Mesendoderm (in vitro differentiated cells): ENCODE results near the gene MYCN.

Experiments
- DNase-seq: peaks from one replicate; pipeline ENCODE4 v3.0.0; 2013
- H2AK5ac ChIP-seq: 2 replicates; pipeline ENCODE4 v1.6.1; 2013; ENCODE audit warnings: low read length, inconsistent platforms
- H2BK120ac ChIP-seq: 2 replicates; pipeline ENCODE4 v1.6.1; 2013; ENCODE audit warnings: low read depth, mild to moderate bottlenecking, low read length, moderate library complexity, mixed read lengths
- H2BK15ac ChIP-seq: replicated peaks from 2 replicates; pipeline ENCODE4 v1.6.1; 2013; ENCODE audit warnings: low read depth, mild to moderate bottlenecking, moderate library complexity
- H2BK5ac ChIP-seq: 2 replicates; pipeline ENCODE4 v1.6.1; 2013; ENCODE audit warnings: low read length, inconsistent platforms
- H3K18ac ChIP-seq: 2 replicates; pipeline ENCODE4 v1.6.1; 2013; ENCODE audit warnings: mild to moderate bottlenecking, low read length, mixed read lengths
- H3K23ac ChIP-seq: one replicate; pipeline ENCODE4 v1.6.1; 2013; ENCODE audit warnings: low read length
- H3K27ac ChIP-seq: 2 replicates; pipeline ENCODE4 v1.5.1; 2013; ENCODE audit warnings: low read depth, mild to moderate bottlenecking, inconsistent platforms, low read length, moderate library complexity
- H3K27me3 ChIP-seq: 2 replicates; pipeline ENCODE4 v1.6.1; 2013; ENCODE audit warnings: low read length, control low read depth, mild to moderate bottlenecking, inconsistent platforms; ENCODE audit not compliant: insufficient read depth, poor library complexity
- H3K36me3 ChIP-seq: 2 replicates; pipeline ENCODE4 v1.6.1; 2013; ENCODE audit warnings: low read length, inconsistent platforms; ENCODE audit not compliant: control insufficient read depth, insufficient read depth
- H3K4ac ChIP-seq: one replicate; pipeline ENCODE4 v1.6.1; 2013; ENCODE audit warnings: low read depth, mild to moderate bottlenecking, low read length, moderate library complexity
- H3K4me1 ChIP-seq: 2 replicates; pipeline ENCODE4 v1.6.1; 2013; ENCODE audit warnings: low read depth, low read length, inconsistent platforms; ENCODE audit not compliant: control insufficient read depth
- H3K4me2 ChIP-seq: 2 replicates; pipeline ENCODE4 v1.6.1; 2013; ENCODE audit warnings: low read length
- H3K4me3 ChIP-seq: 2 replicates; pipeline ENCODE4 v1.5.1; 2013; ENCODE audit warnings: mild to moderate bottlenecking, low read length
- H3K56ac ChIP-seq: one replicate; pipeline ENCODE4 v1.6.1; 2013; ENCODE audit warnings: low read length
- H3K79me1 ChIP-seq: 2 replicates; pipeline ENCODE4 v1.6.1; 2013; ENCODE audit warnings: low read length, inconsistent platforms
- H3K79me2 ChIP-seq: 2 replicates; pipeline ENCODE4 v1.6.1; 2013; ENCODE audit warnings: mild to moderate bottlenecking, low read length; ENCODE audit not compliant: control insufficient read depth, insufficient read depth
- H3K9ac ChIP-seq: 2 replicates; pipeline ENCODE4 v1.6.1; 2013; ENCODE audit warnings: low read length, inconsistent platforms
- H4K5ac ChIP-seq: one replicate; pipeline ENCODE4 v1.6.1; 2013; ENCODE audit warnings: low read length
- H4K8ac ChIP-seq: one replicate; pipeline ENCODE4 v1.6.1; 2013; ENCODE audit warnings: low read depth, mild to moderate bottlenecking, control low read depth, low read length, moderate library complexity
- WGBS: extraction: QIAGEN DNeasy Blood & Tissue Kit; methylation state at CpG from one replicate; pipeline ENCODE4 v1.1.7; 2013; ENCODE audit warnings: low lambda C conversion rate, missing lambda C conversion rate; ENCODE audit not compliant: insufficient coverage; ENCODE audit errors: extremely low coverage; 5-methylcytosine and 5-hydroxymethylcytosine counted together

Gene MYCN

DNA sequence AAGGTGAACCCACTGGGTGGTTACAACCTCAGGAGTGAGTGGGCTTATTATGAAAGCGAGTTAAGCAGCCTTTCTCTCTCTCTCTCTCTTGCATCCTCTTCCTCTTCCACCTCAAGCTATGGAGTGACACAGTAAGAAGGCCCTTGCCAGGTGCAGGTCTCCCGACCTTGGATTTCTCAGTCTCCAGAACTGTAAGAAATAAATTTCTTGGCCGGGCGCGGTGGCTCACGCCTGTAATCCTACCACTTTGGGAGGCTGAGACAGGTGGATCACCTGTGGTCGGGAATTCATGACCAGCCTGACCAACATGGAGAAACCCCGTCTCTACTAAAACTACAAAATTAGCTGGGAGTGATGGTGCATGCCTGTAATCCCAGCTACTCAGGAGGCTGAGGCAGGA lies 14.4 kb downstream of the MYCN start:
- H2BK5ac ChIP-seq, result no peak overlapping the region
- H3K56ac ChIP-seq, result no peak overlapping the region
- H3K23ac ChIP-seq, result no peak overlapping the region
- no peaks in the 10 kb centered on the region for H3K36me3 ChIP-seq
- no CpG with 5 or more reads among the region's 8 CpGs for WGBS
- no peak overlapping the region for H4K8ac ChIP-seq
- H3K9ac ChIP-seq, result no peak overlapping the region
- H3K79me2 ChIP-seq, result no peaks in the 10 kb centered on the region
- H2AK5ac ChIP-seq, result no peak overlapping the region
- peaks cover 2% of the 10 kb centered on the region for H3K4me1 ChIP-seq
- H2BK15ac ChIP-seq, result no peak overlapping the region
- H3K79me1 ChIP-seq, result no peaks in the 10 kb centered on the region
- H3K27ac ChIP-seq, result no peak overlapping the region
- H3K4me3 ChIP-seq, result no peak overlapping the region
- H3K27me3 ChIP-seq, result no peaks in the 10 kb centered on the region
- H3K18ac ChIP-seq, result no peak overlapping the region
- no peak for DNase-seq
- H4K5ac ChIP-seq, result no peak overlapping the region
- no peak overlapping the region for H3K4ac ChIP-seq
- H3K4me2 ChIP-seq, result no peak overlapping the region
- H2BK120ac ChIP-seq, result no peak overlapping the region

DNA sequence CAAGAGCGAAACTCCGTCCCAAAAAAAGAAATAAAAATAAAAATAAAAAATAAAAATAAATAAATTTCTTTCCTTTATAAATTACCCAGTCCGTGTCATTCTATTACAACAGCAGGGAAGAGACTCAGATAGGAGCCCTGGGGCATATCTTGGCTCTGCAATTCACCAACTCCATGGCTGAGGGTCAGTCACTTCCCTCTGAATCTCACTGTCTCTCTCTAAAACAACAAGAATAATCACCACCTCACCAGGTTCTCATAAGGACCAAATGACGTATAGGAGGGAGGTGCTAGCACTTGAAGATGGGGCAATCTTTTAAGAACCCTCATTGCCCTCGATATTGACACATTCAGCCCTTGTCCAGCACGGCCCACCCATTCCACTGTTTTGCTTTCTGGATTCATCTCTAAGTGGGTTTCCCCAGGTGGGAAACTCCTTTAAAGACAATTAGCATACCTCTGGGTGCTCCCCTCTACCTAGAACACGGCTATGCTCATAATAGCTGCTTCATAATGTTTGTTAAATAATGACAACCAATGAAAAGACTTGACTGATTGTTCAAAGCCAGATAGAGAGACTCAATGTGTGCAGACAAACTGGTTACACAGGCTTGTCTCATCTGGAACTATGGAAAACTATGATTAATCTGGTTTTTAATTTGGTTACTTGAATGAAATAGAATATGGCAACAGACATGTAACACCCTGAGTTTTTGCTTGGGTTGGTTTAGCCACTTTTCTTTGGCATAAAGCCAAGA lies 15.1 kb downstream of the MYCN start:
- Histone ChIP-seq H3K79me2 (no peaks in the 10 kb centered on the region), H3K4me3 (no peak overlapping the region), H2BK15ac (no peak overlapping the region), H4K8ac (no peak overlapping the region), H4K5ac (no peak overlapping the region), H3K27me3 (no peaks in the 10 kb centered on the region), H3K18ac (no peak overlapping the region), H3K36me3 (no peaks in the 10 kb centered on the region), H2BK5ac (no peak overlapping the region), H2BK120ac (no peak overlapping the region), H3K79me1 (no peaks in the 10 kb centered on the region), H3K56ac (no peak overlapping the region), H3K4ac (no peak overlapping the region), H3K9ac (no peak overlapping the region), H3K4me1 (peaks cover 2% of the 10 kb centered on the region), H3K23ac (no peak overlapping the region), H3K4me2 (no peak overlapping the region), H3K27ac (no peak overlapping the region), H2AK5ac (no peak overlapping the region)
- DNase-seq, result no peak
- no CpG with 5 or more reads among the region's 7 CpGs for WGBS

DNA sequence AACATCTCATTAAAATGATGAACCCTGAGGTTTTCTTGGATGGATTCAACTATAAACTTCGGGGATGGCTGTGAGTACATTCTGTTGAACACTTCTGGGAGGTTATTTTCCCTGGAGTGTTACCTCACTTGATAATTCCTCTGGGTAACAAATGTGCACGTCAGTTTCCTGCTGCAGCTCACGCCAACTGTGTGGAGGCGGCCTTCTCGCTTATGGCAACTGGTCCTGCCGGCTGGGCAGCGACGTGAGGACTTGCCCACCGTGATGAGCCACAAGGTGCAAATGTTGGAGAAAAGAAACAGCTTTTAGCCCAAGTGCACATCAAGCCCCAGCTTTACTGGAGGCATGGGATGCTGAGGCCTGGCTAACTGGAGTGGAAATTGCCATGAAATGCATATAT lies 15.9 kb downstream of the MYCN start:
- no peak overlapping the region for H3K23ac ChIP-seq
- no peak overlapping the region for H3K27ac ChIP-seq
- no peak for DNase-seq
- H2AK5ac ChIP-seq, result no peak overlapping the region
- H4K8ac ChIP-seq, result no peak overlapping the region
- H3K27me3 ChIP-seq, result no peaks in the 10 kb centered on the region
- no peak overlapping the region for H3K56ac ChIP-seq
- no peak overlapping the region for H3K4ac ChIP-seq
- H2BK15ac ChIP-seq, result no peak overlapping the region
- no peak overlapping the region for H2BK120ac ChIP-seq
- no peaks in the 10 kb centered on the region for H3K79me2 ChIP-seq
- H3K36me3 ChIP-seq, result no peaks in the 10 kb centered on the region
- H3K79me1 ChIP-seq, result no peaks in the 10 kb centered on the region
- H3K18ac ChIP-seq, result no peak overlapping the region
- H2BK5ac ChIP-seq, result no peak overlapping the region
- no peak overlapping the region for H3K4me2 ChIP-seq
- no CpG with 5 or more reads among the region's 9 CpGs for WGBS
- H4K5ac ChIP-seq, result no peak overlapping the region
- H3K4me3 ChIP-seq, result no peak overlapping the region
- H3K9ac ChIP-seq, result no peak overlapping the region
- H3K4me1 ChIP-seq, result peaks cover 2% of the 10 kb centered on the region

DNA sequence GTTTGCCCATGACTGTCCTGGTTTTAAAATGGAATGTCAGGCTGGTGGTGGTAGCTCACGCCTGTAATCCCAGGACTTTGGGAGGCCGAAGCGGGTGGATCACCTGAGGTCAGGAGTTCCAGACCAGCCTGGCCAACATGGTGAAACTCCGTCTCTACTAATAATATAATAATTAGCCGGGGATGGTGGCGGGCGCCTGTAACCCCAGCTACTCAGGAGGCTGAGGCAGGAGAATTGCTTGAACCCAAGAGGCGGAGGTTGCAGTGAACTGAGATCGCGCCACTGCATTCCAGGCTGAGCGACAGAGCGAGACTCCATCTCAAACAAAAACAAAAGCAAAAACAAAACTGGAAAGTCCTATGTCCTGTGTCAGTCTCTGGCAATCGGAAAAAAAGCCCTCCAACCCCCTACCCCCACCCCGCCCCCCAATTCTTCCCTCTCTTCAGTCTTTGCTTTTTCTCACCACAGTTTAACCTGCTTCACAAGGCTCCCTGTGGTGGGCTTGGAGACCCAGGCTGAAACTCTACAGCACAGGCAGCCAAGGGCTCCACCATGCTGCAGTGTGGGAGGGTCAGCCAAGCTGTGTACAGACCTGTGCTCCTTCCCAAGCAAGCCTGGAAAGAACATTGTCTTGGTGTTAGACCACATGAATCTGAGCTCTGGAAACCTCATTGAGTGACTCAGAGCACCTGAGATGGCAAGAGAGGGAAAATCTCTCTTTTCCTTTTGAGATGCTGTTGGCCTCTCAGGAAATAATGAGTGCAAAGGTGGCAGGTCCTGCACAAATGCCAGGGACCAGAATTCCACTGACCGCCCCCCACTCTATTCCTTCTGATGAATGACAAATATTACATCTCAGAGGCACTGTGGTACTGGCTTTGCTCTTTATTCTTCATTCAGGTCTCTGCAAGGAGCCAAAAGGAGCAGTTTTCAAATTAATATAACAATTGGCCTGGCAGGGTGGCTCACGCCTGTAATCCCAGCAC lies 16.7 kb downstream of the MYCN start:
- WGBS, result no CpG with 5 or more reads among the region's 16 CpGs

DNA sequence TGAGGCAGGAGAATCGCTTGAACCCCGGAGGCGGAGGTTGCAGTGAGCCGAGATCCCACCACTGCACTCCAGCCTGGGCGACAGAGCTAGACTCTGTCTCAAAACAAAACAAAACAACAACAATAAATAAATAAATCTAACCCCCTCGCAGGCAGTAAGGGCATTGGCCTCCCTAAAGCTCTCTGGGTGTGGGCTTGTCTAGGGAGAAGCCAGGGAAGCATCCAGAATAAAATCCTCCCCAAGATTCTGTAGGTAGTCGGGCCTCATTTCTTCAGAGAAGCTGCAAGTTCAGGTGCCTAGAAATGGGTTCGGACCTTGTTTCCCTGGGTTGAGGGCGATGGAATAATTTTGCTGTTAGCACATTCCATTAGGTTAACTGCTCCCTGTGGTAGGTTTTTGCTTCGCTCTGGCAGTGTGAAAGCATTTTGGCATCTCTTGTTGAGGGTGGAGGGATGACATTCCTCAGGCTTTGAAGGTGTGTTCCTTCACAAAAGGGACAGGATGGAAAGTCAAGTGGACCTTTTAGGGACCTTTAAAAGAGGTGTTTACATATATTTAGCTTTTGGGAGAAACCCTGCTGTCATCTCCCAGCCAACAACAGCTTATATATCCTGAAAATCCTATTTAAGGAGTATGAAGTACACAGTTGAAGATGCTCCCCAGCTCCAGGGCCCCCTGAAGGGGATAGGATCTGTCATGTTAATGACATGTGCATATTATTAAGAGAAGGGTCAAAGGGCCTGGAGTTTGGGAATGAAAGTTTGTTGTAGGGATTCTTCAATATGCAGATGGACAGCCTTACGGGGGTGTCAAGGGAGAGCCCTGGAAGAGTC lies 17.7 kb downstream of the MYCN start:
- Histone ChIP-seq H3K27ac (peak overlapping the region; percentile 3), H3K56ac (no peak overlapping the region)
- WGBS, result no CpG with 5 or more reads among the region's 11 CpGs

More for the DNA sequence above, 16.7 kb downstream of the MYCN start:
- Histone ChIP-seq H3K4ac (no peak overlapping the region), H3K4me2 (no peak overlapping the region), H3K18ac (peak overlapping the region; percentile 11), H3K4me1 (peaks cover 2% of the 10 kb centered on the region), H3K36me3 (no peaks in the 10 kb centered on the region), H3K27me3 (no peaks in the 10 kb centered on the region), H3K9ac (no peak overlapping the region), H3K4me3 (no peak overlapping the region), H2BK5ac (no peak overlapping the region), H2AK5ac (no peak overlapping the region), H3K79me2 (no peaks in the 10 kb centered on the region), H3K23ac (no peak overlapping the region), H4K5ac (no peak overlapping the region), H3K79me1 (no peaks in the 10 kb centered on the region), H2BK15ac (no peak overlapping the region), H4K8ac (no peak overlapping the region), H3K27ac (no peak overlapping the region), H3K56ac (no peak overlapping the region), H2BK120ac (peak overlapping the region; percentile 10)
- no peak for DNase-seq

More for the DNA sequence above, 17.7 kb downstream of the MYCN start:
- H3K4ac ChIP-seq, result no peak overlapping the region
- no peak overlapping the region for H3K4me3 ChIP-seq
- H4K5ac ChIP-seq, result no peak overlapping the region
- H4K8ac ChIP-seq, result no peak overlapping the region
- no peak overlapping the region for H3K9ac ChIP-seq
- H3K27me3 ChIP-seq, result no peaks in the 10 kb centered on the region
- no peak overlapping the region for H2BK15ac ChIP-seq
- no peak overlapping the region for H2AK5ac ChIP-seq
- H3K4me1 ChIP-seq, result peaks cover 2% of the 10 kb centered on the region
- no peaks in the 10 kb centered on the region for H3K79me2 ChIP-seq
- H2BK5ac ChIP-seq, result no peak overlapping the region
- peak; percentile 70 for DNase-seq
- no peaks in the 10 kb centered on the region for H3K79me1 ChIP-seq
- no peak overlapping the region for H3K18ac ChIP-seq
- H3K23ac ChIP-seq, result no peak overlapping the region
- no peak overlapping the region for H3K4me2 ChIP-seq
- no peaks in the 10 kb centered on the region for H3K36me3 ChIP-seq
- H2BK120ac ChIP-seq, result no peak overlapping the region
